A673 (cell line): ENCODE data around the gene CRLF1. TPM values are rescaled to one million over a fixed set of nuclear protein-coding genes. Genes with fewer than 3 reads are reported as not detected.

ENCODE experiments used
- BruUV-seq: library from RNA; stranded (reverse); fragments of 400-500 nt; replicated peaks from 2 replicates; lab custom pipeline; 2021; lab: Mats Ljungman, UMichigan
- CTCF ChIA-PET: fragments of 300-600 bp; sonication (Branson Sonifier 250); formaldehyde crosslinking; loops from one replicate; lab custom pipeline; 2022; ENCODE audit warnings: antibody characterized with exemption; lab: Charles Lee
- POLR2A ChIA-PET: fragments of 300-600 bp; sonication (Branson Sonifier 250); formaldehyde crosslinking; loops from one replicate; lab custom pipeline; 2022; ENCODE audit warnings: antibody characterized with exemption; ENCODE audit not compliant: low non-redundant PET; lab: Charles Lee
- DNase-seq: peaks from one replicate; pipeline ENCODE4 v3.0.0-alpha.2; 2015; ENCODE audit warnings: low spot score
- H3K27ac ChIP-seq: fragments of 200-600 bp; sonication (generic); 2 replicates; pipeline ENCODE4 v1.5.1; 2016; ENCODE audit warnings: mixed run types, low read depth, mild to moderate bottlenecking, mixed read lengths, antibody characterized with exemption, low read length; ENCODE audit not compliant: poor library complexity, severe bottlenecking
- H3K27me3 ChIP-seq: fragments of 200-600 bp; sonication (generic); replicated peaks from 2 replicates; pipeline ENCODE4 v1.6.1; 2017; ENCODE audit warnings: mixed run types, low read depth, mild to moderate bottlenecking, mixed read lengths, antibody characterized with exemption, low read length; ENCODE audit not compliant: insufficient read depth, poor library complexity
- H3K36me3 ChIP-seq: fragments of 200-600 bp; sonication (generic); 2 replicates; pipeline ENCODE4 v1.6.1; 2016; ENCODE audit warnings: mixed run types, mild to moderate bottlenecking, mixed read lengths, antibody characterized with exemption, low read length; ENCODE audit not compliant: insufficient read depth, poor library complexity, severe bottlenecking
- H3K4me1 ChIP-seq: fragments of 200-600 bp; sonication (generic); 2 replicates; pipeline ENCODE4 v1.6.1; 2017; ENCODE audit warnings: mixed run types, mild to moderate bottlenecking, mixed read lengths, antibody characterized with exemption, low read length; ENCODE audit not compliant: insufficient read depth, poor library complexity, severe bottlenecking
- H3K4me3 ChIP-seq: fragments of 200-600 bp; sonication (generic); 2 replicates; pipeline ENCODE4 v1.5.1; 2016; ENCODE audit warnings: low read depth, mixed run types, mild to moderate bottlenecking, mixed read lengths, low read length; ENCODE audit not compliant: poor library complexity, severe bottlenecking
- H3K9me3 ChIP-seq: fragments of 200-600 bp; sonication (generic); 2 replicates; pipeline ENCODE4 v1.6.1; 2016; ENCODE audit warnings: mixed run types, low read depth, mild to moderate bottlenecking, mixed read lengths, antibody characterized with exemption, low read length; ENCODE audit not compliant: poor library complexity, severe bottlenecking
- CTCF ChIP-seq: fragments of 300-800, 200-600 bp; sonication (generic); conservative IDR thresholded peaks from 2 replicates; pipeline ENCODE4 v1.5.1; 2017; ENCODE audit warnings: low read depth, mild to moderate bottlenecking, antibody characterized with exemption, low read length, moderate library complexity, mixed read lengths
- EZH2 ChIP-seq: fragments of 200-600 bp; sonication (generic); IDR thresholded peaks from 2 replicates; pipeline ENCODE4 v1.6.1; 2017; ENCODE audit warnings: borderline replicate concordance, low read depth, mild to moderate bottlenecking, mixed read lengths, antibody characterized with exemption, low read length; ENCODE audit not compliant: poor library complexity, severe bottlenecking
- intact Hi-C: fragments of 100-400 bp; cut with micrococcal nuclease; formaldehyde crosslinking; loops from one replicate; pipeline ENCODE4 v1.10.0; 2022; ENCODE audit not compliant: unreplicated experiment
- total RNA-seq: library from RNA; stranded (reverse); gene quantifications from 2 replicates; pipeline ENCODE4 v1.2.3, GENCODE V29; 2021

CRLF1 gene
- total RNA-seq, 1 experiment from 2014 or later, result 192 TPM

DNA sequence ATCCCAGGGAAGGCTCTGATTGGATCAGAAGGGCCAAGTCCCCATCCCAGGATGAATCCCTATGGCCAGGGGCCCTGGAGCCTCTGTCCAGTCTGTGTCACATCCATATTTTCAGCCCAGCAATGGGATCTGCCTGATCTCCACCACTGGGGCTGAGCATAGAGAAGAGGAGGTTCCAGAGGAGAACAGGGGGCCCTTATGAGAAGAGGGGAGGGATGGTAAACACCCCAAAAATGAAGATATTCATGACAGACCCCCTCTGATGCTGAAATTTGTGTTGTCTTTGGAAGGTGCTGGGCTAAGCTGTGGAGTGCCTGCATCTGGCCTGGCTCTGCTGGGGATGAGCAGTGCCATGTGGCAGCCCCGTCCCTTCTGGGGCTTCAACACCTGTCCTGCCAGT lies 44.7 kb upstream of the CRLF1 start:
- intact Hi-C loops, result no loop called here
- no TSS peak for BruUV-seq
- Histone ChIP-seq H3K4me1 (no peaks in the 10 kb centered on the region), H3K4me3 (no peak overlapping the region), H3K27ac (no peak overlapping the region), H3K9me3 (no peaks in the 10 kb centered on the region), H3K27me3 (no peaks in the 10 kb centered on the region), H3K36me3 (no peaks in the 10 kb centered on the region)
- TF ChIP-seq CTCF (no peak), EZH2 (no peak)
- CTCF ChIA-PET, result no interaction called here
- POLR2A ChIA-PET, result no interaction called here
- no peak for DNase-seq

- Histone ChIP-seq H3K4me3 (no peak overlapping the region), H3K9me3 (no peaks in the 10 kb centered on the region), H3K27ac (no peak overlapping the region), H3K27me3 (no peaks in the 10 kb centered on the region), H3K4me1 (no peaks in the 10 kb centered on the region), H3K36me3 (no peaks in the 10 kb centered on the region)
- no peak for TF ChIP-seq EZH2
- no peak for TF ChIP-seq CTCF
- intact Hi-C loops, result no loop called here
- no peak for DNase-seq
- no TSS peak for BruUV-seq
- ChIA-PET POLR2A (no interaction called here), CTCF (no interaction called here)
Measured at GRCh38 chr19:18650468-18651041, 44.0 kb upstream of the CRLF1 start.

DNA sequence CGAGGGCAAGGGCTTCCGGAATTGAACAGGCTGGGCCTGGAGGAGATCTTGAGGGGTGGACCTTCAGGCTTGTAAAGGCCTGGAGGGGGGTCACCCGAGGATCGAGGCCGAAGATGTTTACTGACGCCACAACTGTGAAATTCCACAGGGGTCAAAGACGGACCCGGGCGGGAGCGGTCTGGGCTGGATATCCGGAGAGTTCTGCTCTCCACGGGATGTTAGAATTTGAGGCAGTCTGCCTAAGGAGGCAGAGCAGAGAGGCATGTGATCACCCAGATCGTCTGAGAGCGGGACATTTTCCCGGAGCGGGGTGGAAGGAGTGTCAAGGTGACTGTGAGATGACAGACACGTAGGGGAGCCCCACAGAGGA lies 43.4 kb upstream of the CRLF1 start:
- intact Hi-C loops, result no loop called here
- no TSS peak for BruUV-seq
- DNase-seq, result no peak
- POLR2A ChIA-PET, result no interaction called here
- no peak overlapping the region for H3K4me3 ChIP-seq
- no peak overlapping the region for H3K27ac ChIP-seq
- H3K36me3 ChIP-seq, result no peaks in the 10 kb centered on the region
- no peaks in the 10 kb centered on the region for H3K27me3 ChIP-seq
- CTCF ChIA-PET, result no interaction called here
- no peaks in the 10 kb centered on the region for H3K4me1 ChIP-seq
- TF ChIP-seq EZH2, result no peak
- no peak for TF ChIP-seq CTCF
- no peaks in the 10 kb centered on the region for H3K9me3 ChIP-seq
